Mesendoderm (in vitro differentiated cells): ENCODE data around the gene TCTN1.

Source experiments
- DNase-seq: peaks from one replicate; pipeline ENCODE4 v3.0.0; 2013
- H2AK5ac ChIP-seq: 2 replicates; pipeline ENCODE4 v1.6.1; 2013; ENCODE audit warnings: low read length, inconsistent platforms
- H2BK120ac ChIP-seq: 2 replicates; pipeline ENCODE4 v1.6.1; 2013; ENCODE audit warnings: low read depth, mild to moderate bottlenecking, low read length, moderate library complexity, mixed read lengths
- H2BK15ac ChIP-seq: replicated peaks from 2 replicates; pipeline ENCODE4 v1.6.1; 2013; ENCODE audit warnings: low read depth, mild to moderate bottlenecking, moderate library complexity
- H2BK5ac ChIP-seq: 2 replicates; pipeline ENCODE4 v1.6.1; 2013; ENCODE audit warnings: low read length, inconsistent platforms
- H3K18ac ChIP-seq: 2 replicates; pipeline ENCODE4 v1.6.1; 2013; ENCODE audit warnings: mild to moderate bottlenecking, low read length, mixed read lengths
- H3K23ac ChIP-seq: one replicate; pipeline ENCODE4 v1.6.1; 2013; ENCODE audit warnings: low read length
- H3K27ac ChIP-seq: 2 replicates; pipeline ENCODE4 v1.5.1; 2013; ENCODE audit warnings: low read depth, mild to moderate bottlenecking, inconsistent platforms, low read length, moderate library complexity
- H3K27me3 ChIP-seq: 2 replicates; pipeline ENCODE4 v1.6.1; 2013; ENCODE audit warnings: low read length, control low read depth, mild to moderate bottlenecking, inconsistent platforms; ENCODE audit not compliant: insufficient read depth, poor library complexity
- H3K36me3 ChIP-seq: 2 replicates; pipeline ENCODE4 v1.6.1; 2013; ENCODE audit warnings: low read length, inconsistent platforms; ENCODE audit not compliant: control insufficient read depth, insufficient read depth
- H3K4ac ChIP-seq: one replicate; pipeline ENCODE4 v1.6.1; 2013; ENCODE audit warnings: low read depth, mild to moderate bottlenecking, low read length, moderate library complexity
- H3K4me1 ChIP-seq: 2 replicates; pipeline ENCODE4 v1.6.1; 2013; ENCODE audit warnings: low read depth, low read length, inconsistent platforms; ENCODE audit not compliant: control insufficient read depth
- H3K4me2 ChIP-seq: 2 replicates; pipeline ENCODE4 v1.6.1; 2013; ENCODE audit warnings: low read length
- H3K4me3 ChIP-seq: 2 replicates; pipeline ENCODE4 v1.5.1; 2013; ENCODE audit warnings: mild to moderate bottlenecking, low read length
- H3K56ac ChIP-seq: one replicate; pipeline ENCODE4 v1.6.1; 2013; ENCODE audit warnings: low read length
- H3K79me1 ChIP-seq: 2 replicates; pipeline ENCODE4 v1.6.1; 2013; ENCODE audit warnings: low read length, inconsistent platforms
- H3K79me2 ChIP-seq: 2 replicates; pipeline ENCODE4 v1.6.1; 2013; ENCODE audit warnings: mild to moderate bottlenecking, low read length; ENCODE audit not compliant: control insufficient read depth, insufficient read depth
- H3K9ac ChIP-seq: 2 replicates; pipeline ENCODE4 v1.6.1; 2013; ENCODE audit warnings: low read length, inconsistent platforms
- H4K5ac ChIP-seq: one replicate; pipeline ENCODE4 v1.6.1; 2013; ENCODE audit warnings: low read length
- H4K8ac ChIP-seq: one replicate; pipeline ENCODE4 v1.6.1; 2013; ENCODE audit warnings: low read depth, mild to moderate bottlenecking, control low read depth, low read length, moderate library complexity
- WGBS: extraction: QIAGEN DNeasy Blood & Tissue Kit; methylation state at CpG from one replicate; pipeline ENCODE4 v1.1.7; 2013; ENCODE audit warnings: low lambda C conversion rate, missing lambda C conversion rate; ENCODE audit not compliant: insufficient coverage; ENCODE audit errors: extremely low coverage; 5-methylcytosine and 5-hydroxymethylcytosine counted together

TCTN1 gene

DNA sequence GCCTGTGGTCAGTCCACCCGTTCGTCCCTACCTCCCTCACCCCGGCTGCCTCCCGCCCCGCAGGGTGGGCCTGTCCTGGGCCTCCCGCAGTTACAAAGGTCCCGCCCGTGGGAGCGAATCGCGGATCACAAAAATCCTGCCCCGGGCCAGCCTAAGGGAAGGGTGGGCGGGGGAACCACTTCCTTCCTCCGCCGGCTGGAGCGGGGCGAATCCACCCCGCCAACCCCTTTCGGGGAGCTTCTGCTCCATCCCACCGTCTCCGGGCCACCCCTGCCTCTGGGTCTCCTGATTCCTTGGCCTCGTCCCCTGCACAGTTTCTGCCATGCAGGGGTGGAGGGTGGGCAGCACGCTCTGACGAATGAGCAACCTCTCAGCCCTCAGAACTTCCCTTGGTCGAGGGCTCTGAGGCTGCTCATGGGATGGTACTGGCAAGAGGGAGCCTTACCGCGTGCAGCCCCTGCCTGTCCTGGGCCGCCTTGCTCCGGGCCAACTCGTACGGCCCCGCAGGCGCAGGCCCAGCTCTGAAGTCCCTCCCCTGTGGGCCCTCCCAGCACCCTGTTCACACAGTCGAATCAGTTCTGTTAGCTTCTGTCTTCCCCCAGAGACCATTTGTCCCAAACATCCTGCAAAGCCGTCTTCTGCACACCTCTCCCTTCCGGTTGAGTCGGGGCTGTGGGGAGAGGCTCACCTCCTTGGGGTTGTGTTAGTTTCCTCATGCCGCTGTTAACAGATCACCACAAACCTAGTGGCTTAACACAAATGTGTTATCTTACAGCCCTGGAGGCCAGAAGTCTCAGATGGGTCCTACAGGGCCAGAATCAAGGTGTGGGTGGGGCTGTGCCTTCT, 75.6 kb downstream of the TCTN1 start:
- peak overlapping the region; percentile 86 for H3K27ac ChIP-seq
- WGBS: no CpG with 5 or more reads among the region's 38 CpGs

GRCh38 chr12:110690127-110690430, 76.2 kb downstream of the TCTN1 start:
- Histone ChIP-seq H3K4me3 (no peak overlapping the region), H3K4me1 (peaks cover 6% of the 10 kb centered on the region), H3K4ac (no peak overlapping the region), H3K23ac (no peak overlapping the region), H2AK5ac (no peak overlapping the region), H3K79me1 (no peaks in the 10 kb centered on the region), H2BK5ac (peak overlapping the region; percentile 73), H3K56ac (peak overlapping the region; percentile 100), H3K27ac (no peak overlapping the region), H3K36me3 (no peaks in the 10 kb centered on the region), H4K8ac (no peak overlapping the region), H3K4me2 (peak overlapping the region; percentile 22), H3K18ac (no peak overlapping the region), H2BK15ac (no peak overlapping the region), H4K5ac (no peak overlapping the region), H3K9ac (peak overlapping the region; percentile 95), H2BK120ac (no peak overlapping the region), H3K27me3 (no peaks in the 10 kb centered on the region), H3K79me2 (no peaks in the 10 kb centered on the region)
- no CpG with 5 or more reads among the region's 4 CpGs for WGBS
- DNase-seq: no peak

More for the DNA sequence above, 75.6 kb downstream of the TCTN1 start:
- Histone ChIP-seq H3K56ac (peak overlapping the region; percentile 100), H3K36me3 (no peaks in the 10 kb centered on the region), H3K79me2 (no peaks in the 10 kb centered on the region), H3K4me3 (peak overlapping the region; percentile 40), H3K79me1 (no peaks in the 10 kb centered on the region), H4K5ac (no peak overlapping the region), H3K4ac (peak overlapping the region; percentile 26), H3K27me3 (no peaks in the 10 kb centered on the region), H2BK15ac (no peak overlapping the region), H3K9ac (peak overlapping the region; percentile 95), H4K8ac (no peak overlapping the region), H2AK5ac (no peak overlapping the region), H3K23ac (no peak overlapping the region), H2BK120ac (no peak overlapping the region), H3K4me1 (peaks cover 6% of the 10 kb centered on the region), H3K18ac (peak overlapping the region; percentile 44), H3K4me2 (peak overlapping the region; percentile 96), H2BK5ac (peak overlapping the region; percentile 99)
- DNase-seq: peak; percentile 87

GRCh38 chr12:110693731-110694130, 79.8 kb downstream of the TCTN1 start:
- Histone ChIP-seq H4K8ac (no peak overlapping the region), H3K36me3 (no peaks in the 10 kb centered on the region), H3K23ac (no peak overlapping the region), H3K27me3 (no peaks in the 10 kb centered on the region), H3K4ac (no peak overlapping the region), H3K79me2 (no peaks in the 10 kb centered on the region), H2BK15ac (no peak overlapping the region), H3K4me2 (no peak overlapping the region), H3K79me1 (no peaks in the 10 kb centered on the region), H3K4me3 (no peak overlapping the region), H3K9ac (no peak overlapping the region), H3K27ac (no peak overlapping the region), H2AK5ac (no peak overlapping the region), H4K5ac (no peak overlapping the region), H2BK120ac (no peak overlapping the region), H3K4me1 (peaks cover 3% of the 10 kb centered on the region), H3K56ac (no peak overlapping the region), H2BK5ac (no peak overlapping the region), H3K18ac (no peak overlapping the region)
- DNase-seq: no peak
- WGBS: no CpG with 5 or more reads among the region's 7 CpGs

DNA sequence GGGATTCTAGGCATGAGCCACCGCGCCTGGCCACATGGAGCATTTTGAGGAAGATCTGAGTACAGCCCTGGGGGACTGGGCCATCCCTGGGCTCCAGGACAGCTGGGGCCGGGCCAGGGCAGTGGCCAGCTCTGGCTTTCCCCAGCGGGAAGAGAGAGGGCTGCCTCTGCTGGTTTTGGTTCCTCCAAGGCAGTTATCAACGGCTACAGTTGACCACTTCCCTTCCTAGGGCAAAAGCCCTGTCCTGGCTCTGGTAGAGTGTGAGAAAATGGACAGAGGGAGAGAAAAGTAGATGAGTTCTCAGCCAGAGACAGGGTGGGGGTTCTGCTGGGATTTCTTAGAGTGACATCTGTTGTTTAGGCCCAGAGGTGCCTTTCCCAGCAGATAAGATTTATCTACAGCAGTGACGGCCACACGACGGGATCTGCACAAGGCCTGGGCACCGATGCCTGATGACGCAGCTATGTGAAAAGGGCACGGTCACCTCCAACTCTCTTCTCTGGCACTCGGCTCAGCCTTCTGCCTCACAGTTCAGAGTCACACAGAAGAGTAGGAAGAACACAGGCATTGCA, 80.5 kb downstream of the TCTN1 start:
- no peak overlapping the region for H4K5ac ChIP-seq
- no peaks in the 10 kb centered on the region for H3K79me2 ChIP-seq
- H3K56ac ChIP-seq: no peak overlapping the region
- no peak overlapping the region for H2AK5ac ChIP-seq
- H2BK120ac ChIP-seq: no peak overlapping the region
- H3K4me1 ChIP-seq: peaks cover 3% of the 10 kb centered on the region
- no peak for DNase-seq
- H4K8ac ChIP-seq: no peak overlapping the region
- no peak overlapping the region for H2BK15ac ChIP-seq
- no peaks in the 10 kb centered on the region for H3K36me3 ChIP-seq
- no peak overlapping the region for H3K23ac ChIP-seq
- no peak overlapping the region for H3K9ac ChIP-seq
- H3K4ac ChIP-seq: no peak overlapping the region
- H3K18ac ChIP-seq: no peak overlapping the region
- H3K4me2 ChIP-seq: no peak overlapping the region
- no peaks in the 10 kb centered on the region for H3K27me3 ChIP-seq
- no peaks in the 10 kb centered on the region for H3K79me1 ChIP-seq
- H3K4me3 ChIP-seq: no peak overlapping the region
- H3K27ac ChIP-seq: peak overlapping the region; percentile 13
- H2BK5ac ChIP-seq: no peak overlapping the region
- no CpG with 5 or more reads among the region's 12 CpGs for WGBS

DNA sequence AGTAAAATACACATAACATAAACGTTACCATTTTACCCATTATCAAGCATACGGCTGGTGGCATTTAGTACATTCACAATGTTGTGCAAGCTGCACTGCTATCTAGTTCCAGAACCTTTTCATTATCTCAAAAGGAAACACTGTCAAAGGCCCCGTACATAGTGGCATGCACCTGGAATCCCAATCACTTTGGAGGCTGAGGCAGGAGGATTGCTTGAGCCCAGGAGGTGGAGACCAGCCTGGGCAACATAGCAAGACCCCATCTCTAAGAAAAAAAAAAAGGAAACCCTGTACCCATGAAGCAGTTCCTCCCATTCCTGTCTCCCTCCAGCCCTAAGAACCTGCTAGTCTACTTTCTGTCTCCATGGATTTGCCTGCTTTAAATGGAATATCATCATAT, 82.4 kb downstream of the TCTN1 start:
- Histone ChIP-seq H3K4me2 (no peak overlapping the region), H2AK5ac (no peak overlapping the region), H2BK120ac (no peak overlapping the region), H3K27ac (no peak overlapping the region), H3K4ac (no peak overlapping the region), H3K23ac (no peak overlapping the region), H2BK15ac (no peak overlapping the region), H3K27me3 (no peaks in the 10 kb centered on the region), H2BK5ac (no peak overlapping the region), H4K5ac (no peak overlapping the region), H3K79me1 (no peaks in the 10 kb centered on the region), H3K56ac (no peak overlapping the region), H3K4me3 (no peak overlapping the region), H3K18ac (no peak overlapping the region), H3K4me1 (no peaks in the 10 kb centered on the region), H3K9ac (no peak overlapping the region), H3K79me2 (no peaks in the 10 kb centered on the region), H4K8ac (no peak overlapping the region), H3K36me3 (no peaks in the 10 kb centered on the region)
- no CpG with 5 or more reads among the region's 3 CpGs for WGBS
- no peak for DNase-seq
